GM19193 (cell line): ENCODE measurements around the gene HOXD10.

Experiments used
- POLR2A ChIP-seq: IDR thresholded peaks from 4 replicates; pipeline ENCODE4 v1.6.1; 2011; ENCODE audit not compliant: insufficient read depth, insufficient read length; ENCODE audit errors: extremely low read depth

HOXD10 gene

DNA sequence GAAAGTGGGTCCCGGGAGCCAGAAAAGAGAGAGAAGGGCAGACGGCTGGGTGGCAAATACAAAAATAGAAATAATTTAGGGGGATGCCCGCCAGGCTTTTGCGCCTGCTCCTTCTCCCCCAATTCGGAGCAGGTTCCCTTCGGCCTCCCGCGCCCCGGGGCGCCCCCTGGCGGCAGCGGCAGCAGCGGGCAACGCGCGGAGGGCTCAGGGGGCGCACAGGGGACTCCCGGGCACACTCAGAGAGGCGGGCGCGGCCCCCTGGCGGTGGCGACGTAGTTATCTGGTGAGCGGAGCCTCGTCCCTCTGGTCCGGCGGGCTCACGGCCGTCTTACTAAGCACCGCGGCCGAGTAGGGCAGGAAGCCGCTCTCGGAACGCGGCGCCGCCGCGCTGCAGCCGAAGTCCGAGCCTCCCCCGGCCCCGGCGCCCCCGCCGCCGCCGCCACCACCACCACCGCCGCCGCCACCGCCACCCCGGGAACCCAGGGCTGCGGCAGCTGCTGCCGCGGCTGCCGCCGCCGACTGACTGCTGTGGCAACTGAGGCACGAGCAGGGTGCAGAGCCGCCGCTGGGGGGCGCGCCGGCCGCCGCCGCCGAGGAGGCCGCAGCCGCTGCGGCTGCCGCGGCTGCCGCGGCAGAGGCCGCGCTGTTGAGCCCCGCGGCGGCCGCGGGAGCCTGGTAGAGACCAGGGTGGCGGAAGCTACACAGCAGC is 36.6 kb upstream of the HOXD10 start:
- no peak for TF ChIP-seq POLR2A

GRCh38 chr2:176080540-176081375 is 35.8 kb upstream of the HOXD10 start:
- TF ChIP-seq POLR2A = no peak

DNA sequence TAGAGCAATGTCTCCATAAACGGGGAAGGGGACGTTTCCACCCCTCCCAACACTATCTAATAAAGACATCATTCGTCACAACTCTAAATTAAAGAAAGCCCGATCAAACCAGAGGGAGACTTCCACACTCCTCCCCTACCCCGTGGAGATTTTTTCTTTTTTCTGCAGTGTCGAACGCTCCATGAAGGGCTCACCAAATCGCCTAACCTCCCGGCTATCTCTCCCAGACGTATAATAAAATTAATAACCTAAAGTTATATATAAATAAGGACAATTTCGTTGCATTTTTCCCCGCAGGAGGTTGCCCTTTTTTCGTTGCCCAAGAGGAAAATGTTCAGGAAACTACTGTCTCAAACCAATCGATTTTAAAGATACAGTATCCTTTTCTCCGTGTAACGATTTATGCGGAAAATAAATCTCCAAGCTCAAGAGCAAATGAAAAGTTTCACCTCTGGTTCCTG is 35.2 kb upstream of the HOXD10 start:
- no peak for TF ChIP-seq POLR2A

GRCh38 chr2:176081837-176082524 is 34.6 kb upstream of the HOXD10 start:
- TF ChIP-seq POLR2A = no peak

DNA sequence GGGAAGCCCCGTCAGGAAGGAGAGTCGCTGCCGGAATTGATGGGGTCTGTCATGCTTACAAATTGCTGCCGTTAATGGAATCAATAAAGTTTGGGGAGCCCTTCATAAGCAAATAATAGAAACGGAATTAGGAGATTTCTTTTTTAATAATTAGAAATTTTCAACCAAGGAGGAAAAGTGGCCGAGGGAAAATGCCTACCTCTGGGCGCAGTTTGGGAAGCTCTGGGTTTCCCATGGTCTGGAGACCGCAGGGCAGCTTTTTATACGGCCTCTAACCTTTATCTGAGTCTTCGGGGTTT is 34.1 kb upstream of the HOXD10 start:
- no peak for TF ChIP-seq POLR2A

DNA sequence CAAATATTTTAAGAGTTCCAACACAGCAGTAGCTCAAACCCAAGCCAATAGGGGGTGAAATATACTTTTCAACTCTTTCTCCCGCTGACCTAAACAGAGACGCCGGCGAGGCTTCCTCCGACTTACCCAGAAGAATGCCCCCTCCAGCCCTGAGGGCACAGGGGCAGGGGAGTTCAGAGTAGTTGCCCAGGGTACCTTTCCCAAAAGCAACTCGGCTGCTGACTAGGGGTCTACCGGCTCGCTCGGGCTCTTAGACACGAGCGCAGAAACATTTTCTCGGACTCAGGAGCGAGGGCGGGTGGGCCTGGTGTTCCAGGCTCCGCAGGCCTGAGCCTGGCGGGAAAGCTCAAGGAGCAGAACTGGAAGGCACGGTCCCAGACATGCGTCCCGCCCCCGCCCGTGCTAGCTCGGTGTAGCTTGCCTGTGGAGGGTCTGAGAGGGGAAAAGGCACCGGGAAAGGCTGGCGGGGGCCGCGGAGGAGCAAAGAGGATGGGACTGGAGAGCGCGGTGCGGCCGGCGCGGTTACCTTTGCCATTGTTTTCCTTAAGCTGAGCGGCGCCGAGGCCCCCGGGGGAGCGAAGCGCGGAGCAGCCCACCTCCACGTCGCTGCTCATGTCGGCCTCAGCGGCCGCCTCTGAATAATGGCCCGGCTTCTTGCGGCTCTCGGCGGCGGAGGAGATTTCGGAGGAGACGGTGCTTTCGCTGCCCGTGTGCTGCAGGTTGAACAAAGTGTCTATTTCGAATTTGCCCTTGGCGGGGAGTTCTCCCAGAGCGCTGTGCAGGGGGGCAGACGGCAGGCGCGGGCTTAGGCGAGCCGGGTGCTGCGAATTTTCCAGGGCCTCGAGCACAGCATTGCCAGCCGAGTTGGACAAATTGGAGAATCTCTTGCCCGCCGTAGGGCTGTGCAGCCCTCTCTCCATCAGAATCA is 33.5 kb upstream of the HOXD10 start:
- no peak for TF ChIP-seq POLR2A

- no peak for TF ChIP-seq POLR2A
Observed at GRCh38 chr2:176083796-176084261, 32.7 kb upstream of the HOXD10 start, which contains the start of gene EVX2. Gene EVX2 (minus strand): TSS chr2:176083962. CDS start chr2:176083776, 186 bp downstream.

- no peak for TF ChIP-seq POLR2A
Observed at GRCh38 chr2:176084611-176085119, 31.9 kb upstream of the HOXD10 start.

DNA sequence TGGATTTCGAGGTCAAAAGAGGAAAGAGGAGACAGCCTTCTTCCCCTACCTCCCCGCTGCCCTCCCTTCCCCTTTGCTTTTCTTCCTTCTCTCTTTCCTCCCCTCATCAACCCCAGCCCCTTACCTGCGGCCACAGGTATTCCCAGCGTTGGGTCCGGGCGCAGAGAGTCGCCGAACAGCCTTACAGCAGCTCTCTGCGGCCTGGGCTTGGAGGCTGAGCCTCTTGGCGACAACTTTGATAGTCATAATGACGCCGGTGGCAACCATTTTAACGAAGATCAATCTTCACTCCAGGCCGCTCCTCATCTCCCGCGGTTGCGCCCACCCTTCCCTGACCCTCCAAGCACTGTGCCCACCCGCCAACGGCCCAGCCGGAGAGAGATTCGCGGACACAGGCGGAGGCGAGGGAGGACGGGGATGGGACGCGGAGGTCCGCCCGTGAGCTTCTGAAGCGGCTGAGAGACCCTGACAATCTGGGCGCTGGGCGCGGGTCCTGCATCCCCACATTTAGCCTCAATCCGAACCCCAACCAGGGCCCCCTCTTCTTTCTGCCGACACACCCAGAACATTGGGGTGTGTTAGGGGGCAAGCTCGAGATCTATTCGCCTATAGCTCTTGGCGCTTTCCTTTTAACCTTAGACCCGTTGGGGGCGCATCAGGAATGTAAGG is 31.3 kb upstream of the HOXD10 start:
- TF ChIP-seq POLR2A = no peak

DNA sequence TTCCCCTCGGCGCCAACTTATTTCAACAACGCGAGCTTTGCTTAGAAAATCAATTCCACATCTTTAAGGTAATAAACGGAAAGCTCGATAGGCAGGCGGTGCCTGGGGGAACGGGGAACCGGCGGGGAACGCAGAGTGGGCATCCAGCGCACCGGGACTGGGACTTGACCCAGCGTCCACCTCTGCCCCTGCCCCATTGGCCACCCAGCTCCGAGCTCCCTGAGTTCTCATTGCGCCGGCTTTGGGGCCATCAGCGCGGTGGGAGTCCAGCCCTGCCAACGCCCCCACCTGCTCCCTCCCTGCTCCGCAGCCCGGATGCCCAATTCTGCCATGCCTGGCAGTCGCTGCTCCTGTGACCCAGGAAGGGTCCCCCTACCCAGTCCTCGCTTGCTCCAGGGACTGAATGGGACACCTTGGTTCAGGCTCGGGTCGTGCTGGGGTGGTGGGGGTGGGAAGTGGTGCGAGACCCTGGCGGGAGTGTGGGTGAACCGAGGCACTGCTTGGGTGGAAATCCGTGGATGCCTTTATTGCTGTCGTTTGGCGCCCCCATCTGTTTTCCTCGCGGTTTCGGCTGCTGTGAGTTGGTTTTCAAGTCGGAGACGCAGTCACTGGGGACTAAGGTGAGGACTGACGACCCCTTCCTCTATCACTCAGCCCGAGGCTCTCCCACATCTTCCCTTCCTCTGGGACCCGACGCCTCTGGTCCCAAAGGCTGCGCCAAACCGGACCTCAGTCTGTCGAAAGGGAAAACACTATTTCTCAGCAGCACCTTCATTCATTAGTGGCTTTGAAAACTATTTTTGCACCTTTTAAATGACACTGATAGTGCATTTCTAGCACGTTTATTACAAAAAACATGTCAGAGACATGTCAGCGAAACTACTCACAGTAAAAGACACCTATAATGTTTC is 30.5 kb upstream of the HOXD10 start:
- TF ChIP-seq POLR2A = no peak

DNA sequence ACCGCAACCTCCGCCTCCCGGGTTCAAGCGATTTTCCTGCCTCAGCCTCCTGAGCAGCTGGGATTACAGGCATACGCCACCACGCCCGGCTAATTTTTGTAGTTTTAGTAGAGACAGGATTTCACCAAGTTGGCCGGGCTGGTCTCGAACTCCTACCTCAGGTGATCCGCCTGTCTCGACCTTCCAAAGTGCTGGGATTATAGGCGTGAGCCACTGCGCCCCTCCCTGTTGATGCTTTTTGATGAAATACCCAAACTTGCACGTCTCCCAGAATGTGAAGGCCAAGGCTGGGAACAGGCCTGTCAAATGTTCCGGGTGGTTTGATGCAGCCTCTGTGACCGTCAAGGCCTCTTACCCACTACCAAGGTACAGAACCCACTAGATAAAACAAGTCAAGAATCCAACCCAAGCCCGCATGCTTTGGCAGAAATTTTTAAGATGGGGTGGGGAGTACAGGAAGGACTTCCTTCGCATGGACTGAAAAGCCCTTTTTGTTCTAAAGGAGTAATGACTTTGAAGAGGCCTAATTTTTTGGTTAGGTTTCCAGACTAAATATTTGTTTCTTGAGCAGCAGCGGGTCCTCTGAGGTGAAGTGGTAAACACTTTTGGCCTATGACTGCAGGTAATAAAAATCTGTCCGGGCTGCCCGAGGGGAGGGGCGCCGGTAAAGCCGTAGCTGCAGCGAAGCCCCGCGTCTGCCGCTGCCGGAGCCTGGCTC is 29.1 kb upstream of the HOXD10 start:
- no peak for TF ChIP-seq POLR2A
